ENCODE measurements around the gene TCF20. TPM values are rescaled to one million over a fixed set of nuclear protein-coding genes. Genes with fewer than 3 reads are reported as not detected.

The TCF20 gene
- total and polyA plus RNA-seq, 8 donors = 7.8 to 28.3 (median 17.0) TPM

DNA sequence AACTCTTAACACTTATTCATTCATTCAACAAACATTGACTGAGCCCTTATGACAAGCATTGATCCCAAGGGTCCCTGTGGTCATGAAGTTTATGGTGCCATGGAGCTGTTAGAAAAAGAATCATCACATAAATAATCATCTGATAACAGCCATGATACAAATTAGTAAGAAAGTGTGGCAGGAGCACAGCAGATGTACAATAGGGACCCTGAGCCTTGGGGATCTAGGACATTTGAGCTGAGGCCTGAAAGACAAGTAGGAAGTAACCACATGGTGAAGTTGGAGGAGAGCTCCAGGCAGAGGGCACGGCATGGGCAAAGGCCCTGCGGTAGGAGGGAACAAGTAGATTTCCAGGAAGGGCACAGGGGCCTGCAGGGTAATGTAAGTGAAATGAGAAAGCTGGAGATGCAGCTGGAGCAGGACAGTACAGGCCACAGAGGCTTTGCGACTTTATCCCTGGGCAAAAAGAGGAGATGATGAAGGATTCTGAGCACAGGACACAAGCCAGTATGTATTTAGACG is 6.8 kb upstream of the TCF20 start:
- WGBS, 2 donors = 92 to 97% methylated on average over 4 of the region's 4 CpGs
- FAIRE-seq (no peak), ATAC-seq (no peak), DNase-seq (no peak)
- Histone ChIP-seq H3K27ac (no peak overlapping the region), H3K4me3 (no peak overlapping the region), H3K36me3 (no peaks in the 10 kb centered on the region), H3K4me1 (no peaks in the 10 kb centered on the region), H3K9me3 (no peaks in the 10 kb centered on the region), H3K27me3 (no peaks in the 10 kb centered on the region)
- TF ChIP-seq, protein P1, sequence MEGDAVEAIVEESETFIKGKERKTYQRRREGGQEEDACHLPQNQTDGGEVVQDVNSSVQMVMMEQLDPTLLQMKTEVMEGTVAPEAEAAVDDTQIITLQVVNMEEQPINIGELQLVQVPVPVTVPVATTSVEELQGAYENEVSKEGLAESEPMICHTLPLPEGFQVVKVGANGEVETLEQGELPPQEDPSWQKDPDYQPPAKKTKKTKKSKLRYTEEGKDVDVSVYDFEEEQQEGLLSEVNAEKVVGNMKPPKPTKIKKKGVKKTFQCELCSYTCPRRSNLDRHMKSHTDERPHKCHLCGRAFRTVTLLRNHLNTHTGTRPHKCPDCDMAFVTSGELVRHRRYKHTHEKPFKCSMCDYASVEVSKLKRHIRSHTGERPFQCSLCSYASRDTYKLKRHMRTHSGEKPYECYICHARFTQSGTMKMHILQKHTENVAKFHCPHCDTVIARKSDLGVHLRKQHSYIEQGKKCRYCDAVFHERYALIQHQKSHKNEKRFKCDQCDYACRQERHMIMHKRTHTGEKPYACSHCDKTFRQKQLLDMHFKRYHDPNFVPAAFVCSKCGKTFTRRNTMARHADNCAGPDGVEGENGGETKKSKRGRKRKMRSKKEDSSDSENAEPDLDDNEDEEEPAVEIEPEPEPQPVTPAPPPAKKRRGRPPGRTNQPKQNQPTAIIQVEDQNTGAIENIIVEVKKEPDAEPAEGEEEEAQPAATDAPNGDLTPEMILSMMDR (IDR thresholded peaks at IDR 0.05) = no peak
- intact Hi-C loops (cut with DNase I) = no loop called here

DNA sequence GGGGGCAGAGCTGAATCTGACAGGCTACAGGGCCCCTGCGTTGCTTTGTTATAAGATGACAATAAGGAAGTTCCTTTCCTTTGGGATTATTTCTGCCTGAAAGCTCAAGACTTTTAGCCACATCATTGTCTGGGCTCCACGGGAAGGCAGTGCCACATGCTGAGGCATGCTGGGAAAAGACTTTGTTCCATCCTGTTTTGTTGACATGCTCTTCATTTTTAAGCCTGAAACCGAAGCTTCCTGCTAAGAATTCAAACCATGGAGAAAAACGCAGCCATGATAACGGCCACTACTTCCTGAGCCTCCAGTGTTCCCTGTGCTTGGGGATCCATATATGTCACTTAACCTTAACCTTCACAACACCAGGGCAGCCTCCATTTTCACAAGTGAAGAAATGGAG is 5.5 kb upstream of the TCF20 start:
- Histone ChIP-seq H3K9me3 (no peaks in the 10 kb centered on the region), H3K36me3 (no peaks in the 10 kb centered on the region), H3K4me3 (no peak overlapping the region), H3K4me1 (peaks cover 0 to 2% (median 0%) of the 10 kb centered on the region in 3 donors), H3K27me3 (no peaks in the 10 kb centered on the region), H3K27ac (no peak overlapping the region)
- intact Hi-C loops (cut with DNase I) = no loop called here
- TF ChIP-seq, protein P1 (IDR thresholded peaks at IDR 0.05) = no peak
- DNase-seq = no peak
- WGBS, 2 donors = 69 to 72% methylated on average over 5 of the region's 5 CpGs
- FAIRE-seq = no peak
- ATAC-seq = no peak

DNA sequence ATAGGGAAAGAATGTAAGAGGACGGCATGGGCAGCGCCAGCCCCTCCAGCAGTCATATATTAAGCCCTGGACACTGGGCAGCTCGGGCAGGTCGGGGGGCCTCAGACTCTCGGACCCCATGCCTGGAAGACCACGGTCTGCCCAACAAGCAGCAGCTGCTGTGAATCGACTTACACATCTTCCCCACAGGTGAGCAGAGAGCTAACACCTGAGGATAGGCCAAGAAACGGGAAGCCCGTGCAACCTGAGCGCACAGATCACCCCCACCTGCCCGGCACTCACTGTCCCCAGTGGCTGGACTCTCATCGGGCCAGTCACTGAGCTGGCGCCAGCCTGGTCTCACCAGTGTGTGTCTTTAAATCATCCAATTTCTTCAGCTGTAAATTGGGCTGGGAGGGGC is 4.7 kb upstream of the TCF20 start:
- FAIRE-seq (no peak), DNase-seq (no peak), ATAC-seq (no peak)
- Histone ChIP-seq H3K4me1 (peaks cover 0 to 4% (median 0%) of the 10 kb centered on the region in 3 donors), H3K9me3 (no peaks in the 10 kb centered on the region), H3K4me3 (no peak overlapping the region), H3K36me3 (no peaks in the 10 kb centered on the region), H3K27me3 (no peaks in the 10 kb centered on the region), H3K27ac (no peak overlapping the region)
- intact Hi-C loops (cut with DNase I) = no loop called here
- WGBS, 2 donors = 87 to 89% methylated on average over 13 of the region's 13 CpGs
- TF ChIP-seq, protein P1 (IDR thresholded peaks at IDR 0.05) = no peak

DNA sequence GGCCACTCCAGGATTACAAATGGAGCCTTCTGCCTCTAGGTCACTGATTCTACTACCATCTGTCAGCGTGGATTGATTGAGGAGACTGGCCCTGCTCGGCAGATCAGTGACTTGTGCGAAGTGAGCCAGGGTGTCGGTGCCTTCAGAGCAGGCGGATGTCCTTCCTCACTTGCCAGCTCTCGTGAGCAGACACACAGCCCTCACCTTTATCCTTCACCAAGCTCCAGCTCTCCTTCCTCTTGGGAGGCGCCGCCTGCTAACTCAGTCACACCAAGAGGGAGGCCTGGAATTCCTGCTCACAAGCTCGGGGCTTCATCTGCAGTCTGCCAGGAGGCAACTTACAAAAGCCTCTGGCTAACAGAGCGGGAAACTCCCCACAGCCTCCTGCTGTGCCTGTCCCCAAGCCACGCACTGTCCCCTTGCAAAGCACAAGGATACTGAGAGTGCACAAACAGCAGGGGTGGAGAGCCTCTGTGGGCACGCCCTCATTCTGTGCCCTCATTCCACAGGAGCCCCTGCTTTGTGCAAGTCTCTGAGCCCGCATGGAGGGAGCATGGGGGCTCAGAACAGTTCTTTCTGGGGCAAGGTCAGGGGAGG is 3.5 kb upstream of the TCF20 start:
- WGBS, 2 donors = 86 to 87% methylated on average over 13 of the region's 13 CpGs
- H3K9me3 ChIP-seq = no peaks in the 10 kb centered on the region
- DNase-seq (no peak), FAIRE-seq (no peak), ATAC-seq (no peak)
- H3K27ac ChIP-seq = no peak overlapping the region
- intact Hi-C loops (cut with DNase I) = no loop called here
- H3K4me3 ChIP-seq = no peak overlapping the region
- peaks cover 0 to 6% (median under 1%) of the 10 kb centered on the region in 3 donors for H3K4me1 ChIP-seq
- no peaks in the 10 kb centered on the region for H3K36me3 ChIP-seq
- no peaks in the 10 kb centered on the region for H3K27me3 ChIP-seq
- TF ChIP-seq, protein P1 (IDR thresholded peaks at IDR 0.05) = no peak

DNA sequence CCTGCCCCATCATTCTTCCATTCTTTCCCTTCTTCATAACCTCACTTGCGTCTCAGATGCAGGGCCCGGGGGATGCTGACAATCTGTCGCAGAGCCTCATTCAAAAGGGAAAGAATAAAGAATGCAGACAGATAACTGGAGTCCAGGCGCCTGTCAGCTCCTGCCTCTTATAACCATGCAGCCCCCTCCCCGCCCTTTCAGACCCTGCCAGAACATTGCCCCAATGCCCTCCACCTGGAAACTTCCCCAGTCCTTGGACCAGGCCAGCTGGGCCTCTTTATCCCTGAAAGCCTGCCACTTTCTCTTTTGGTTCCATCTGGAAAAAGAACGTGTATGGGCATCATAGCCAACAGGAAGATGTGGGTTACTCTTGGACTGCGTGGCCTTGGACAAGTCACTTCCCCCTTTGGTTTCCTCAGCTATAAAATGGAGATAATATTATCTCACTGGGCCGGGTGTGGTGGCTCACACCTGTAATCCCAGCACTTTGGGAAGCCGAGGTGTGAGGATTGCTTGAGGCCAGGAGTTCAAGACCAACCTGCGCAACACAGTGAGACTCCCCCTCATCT is 2.1 kb upstream of the TCF20 start:
- no peaks in the 10 kb centered on the region for H3K27me3 ChIP-seq
- no peaks in the 10 kb centered on the region for H3K9me3 ChIP-seq
- TF ChIP-seq, protein P1 (IDR thresholded peaks at IDR 0.05) = no peak
- ATAC-seq (no peak), DNase-seq (no peak), FAIRE-seq (no peak)
- intact Hi-C loops (cut with DNase I) = no loop called here
- 87 to 91% methylated on average over 10 of the region's 10 CpGs for WGBS, 2 donors
- H3K27ac ChIP-seq = no peak overlapping the region
- H3K36me3 ChIP-seq = no peaks in the 10 kb centered on the region
- H3K4me1 ChIP-seq = peaks cover 0 to 15% (median 10%) of the 10 kb centered on the region in 3 donors
- no peak overlapping the region for H3K4me3 ChIP-seq

Measured in pancreas (tissue), 10 donors.